GM12872 (cell line): ENCODE measurements around the gene ATP7A.

Source experiments
- TF ChIP-seq, protein P1 (sequence below): IDR thresholded peaks from 3 replicates; pipeline ENCODE4 v1.5.1; 2011; ENCODE audit warnings: low read depth, mild to moderate bottlenecking, low read length, moderate library complexity; ENCODE audit not compliant: insufficient read depth

The ATP7A gene

DNA sequence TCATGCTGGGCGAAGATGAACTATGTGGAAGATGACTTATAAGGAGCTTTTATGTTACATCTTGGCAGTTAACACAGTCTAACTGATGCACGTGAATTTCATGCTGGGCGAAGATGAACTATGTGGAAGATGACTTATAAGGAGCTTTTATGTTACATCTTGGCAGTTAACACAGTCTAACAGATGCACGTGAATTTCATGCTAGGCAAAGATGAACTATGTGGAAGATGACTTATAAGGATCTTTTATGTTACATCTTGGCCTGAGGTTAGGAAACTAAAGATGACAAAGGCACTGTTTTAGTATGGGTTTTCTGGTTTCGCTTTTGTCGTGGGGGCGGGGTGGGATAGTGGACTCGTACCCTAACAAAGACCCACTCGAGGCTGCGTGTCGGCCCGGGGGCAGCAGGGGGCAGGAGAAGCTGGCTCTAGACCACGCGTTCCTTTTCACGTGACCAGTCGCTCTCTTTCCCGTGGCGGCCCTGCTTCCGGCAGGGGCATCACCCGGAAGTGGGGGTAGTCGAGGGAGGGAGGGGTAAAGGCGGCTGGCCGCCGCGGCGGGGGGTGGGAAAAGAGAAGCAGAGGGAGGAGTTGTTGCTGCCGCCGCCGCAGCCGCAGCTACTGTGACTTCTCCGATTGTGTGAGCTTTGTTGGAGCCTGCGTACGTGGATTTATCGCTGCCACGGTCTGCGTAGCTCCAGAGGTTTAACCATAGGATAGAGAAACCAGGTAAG is at the start of gene ATP7A:
Gene ATP7A (plus strand): TSS at position 586 of the 733 bp plus-strand sequence. CDS start 60,949 bp downstream, outside the sequence.
- TF ChIP-seq, protein P1, sequence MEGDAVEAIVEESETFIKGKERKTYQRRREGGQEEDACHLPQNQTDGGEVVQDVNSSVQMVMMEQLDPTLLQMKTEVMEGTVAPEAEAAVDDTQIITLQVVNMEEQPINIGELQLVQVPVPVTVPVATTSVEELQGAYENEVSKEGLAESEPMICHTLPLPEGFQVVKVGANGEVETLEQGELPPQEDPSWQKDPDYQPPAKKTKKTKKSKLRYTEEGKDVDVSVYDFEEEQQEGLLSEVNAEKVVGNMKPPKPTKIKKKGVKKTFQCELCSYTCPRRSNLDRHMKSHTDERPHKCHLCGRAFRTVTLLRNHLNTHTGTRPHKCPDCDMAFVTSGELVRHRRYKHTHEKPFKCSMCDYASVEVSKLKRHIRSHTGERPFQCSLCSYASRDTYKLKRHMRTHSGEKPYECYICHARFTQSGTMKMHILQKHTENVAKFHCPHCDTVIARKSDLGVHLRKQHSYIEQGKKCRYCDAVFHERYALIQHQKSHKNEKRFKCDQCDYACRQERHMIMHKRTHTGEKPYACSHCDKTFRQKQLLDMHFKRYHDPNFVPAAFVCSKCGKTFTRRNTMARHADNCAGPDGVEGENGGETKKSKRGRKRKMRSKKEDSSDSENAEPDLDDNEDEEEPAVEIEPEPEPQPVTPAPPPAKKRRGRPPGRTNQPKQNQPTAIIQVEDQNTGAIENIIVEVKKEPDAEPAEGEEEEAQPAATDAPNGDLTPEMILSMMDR, result peak; percentile 66

DNA sequence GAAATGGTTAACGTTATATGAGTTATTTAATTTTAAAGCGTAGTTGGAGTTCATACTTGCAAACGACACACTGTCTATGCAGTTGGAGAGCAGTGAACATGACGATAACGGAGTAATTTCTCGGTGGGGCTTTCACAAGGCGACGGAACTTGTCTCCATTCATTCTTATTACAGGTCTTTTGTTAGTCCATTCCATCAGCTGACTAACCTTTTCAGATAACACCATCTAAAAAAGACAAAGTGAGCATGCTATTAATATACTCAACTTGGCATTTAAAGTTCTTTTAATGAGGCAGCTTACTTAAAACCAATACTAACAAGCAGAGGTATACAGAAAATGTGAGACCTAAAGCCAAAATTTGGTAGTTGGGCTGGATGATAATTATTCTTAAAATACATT is 35.1 kb upstream of the ATP7A start:
- TF ChIP-seq, protein P1, result no peak

DNA sequence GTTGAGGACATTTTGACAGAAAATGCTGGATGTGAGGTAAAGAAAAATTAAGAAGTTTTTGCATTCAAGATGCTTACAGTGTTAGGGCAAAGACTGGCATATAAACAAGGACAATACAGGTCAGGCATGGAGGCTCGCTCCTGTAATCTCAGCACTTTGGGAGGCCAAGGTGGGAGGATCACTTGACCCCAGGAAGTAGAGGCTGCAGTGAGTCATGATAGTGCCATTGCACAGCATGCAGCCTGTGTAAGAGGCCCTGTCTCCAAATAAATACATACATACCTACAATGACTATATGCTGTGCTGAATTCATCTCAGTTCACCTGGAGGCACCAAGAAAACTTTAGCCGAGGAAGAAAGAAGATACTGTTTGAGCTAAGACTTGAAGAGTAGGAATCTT is 17.6 kb upstream of the ATP7A start:
- TF ChIP-seq, protein P1, result no peak

DNA sequence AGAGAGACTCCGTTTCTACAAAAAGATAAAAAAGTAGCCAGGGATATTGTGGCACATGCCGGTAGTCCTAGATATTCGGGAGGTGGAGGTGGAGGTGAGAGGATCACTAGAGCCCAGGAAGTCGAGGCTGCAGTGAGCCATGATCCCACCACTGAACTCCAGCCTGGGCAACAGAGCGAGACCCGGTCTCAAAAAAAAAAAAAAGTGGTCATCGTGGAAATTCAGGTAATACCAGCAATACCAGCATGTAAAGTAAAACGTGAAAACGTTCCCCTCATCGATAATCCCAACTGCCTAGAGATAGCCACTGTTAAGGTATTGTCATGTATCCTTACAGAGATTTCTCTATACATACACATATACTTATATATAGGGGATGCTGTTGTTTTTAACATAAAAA is 16.8 kb upstream of the ATP7A start:
- TF ChIP-seq, protein P1, result no peak

DNA sequence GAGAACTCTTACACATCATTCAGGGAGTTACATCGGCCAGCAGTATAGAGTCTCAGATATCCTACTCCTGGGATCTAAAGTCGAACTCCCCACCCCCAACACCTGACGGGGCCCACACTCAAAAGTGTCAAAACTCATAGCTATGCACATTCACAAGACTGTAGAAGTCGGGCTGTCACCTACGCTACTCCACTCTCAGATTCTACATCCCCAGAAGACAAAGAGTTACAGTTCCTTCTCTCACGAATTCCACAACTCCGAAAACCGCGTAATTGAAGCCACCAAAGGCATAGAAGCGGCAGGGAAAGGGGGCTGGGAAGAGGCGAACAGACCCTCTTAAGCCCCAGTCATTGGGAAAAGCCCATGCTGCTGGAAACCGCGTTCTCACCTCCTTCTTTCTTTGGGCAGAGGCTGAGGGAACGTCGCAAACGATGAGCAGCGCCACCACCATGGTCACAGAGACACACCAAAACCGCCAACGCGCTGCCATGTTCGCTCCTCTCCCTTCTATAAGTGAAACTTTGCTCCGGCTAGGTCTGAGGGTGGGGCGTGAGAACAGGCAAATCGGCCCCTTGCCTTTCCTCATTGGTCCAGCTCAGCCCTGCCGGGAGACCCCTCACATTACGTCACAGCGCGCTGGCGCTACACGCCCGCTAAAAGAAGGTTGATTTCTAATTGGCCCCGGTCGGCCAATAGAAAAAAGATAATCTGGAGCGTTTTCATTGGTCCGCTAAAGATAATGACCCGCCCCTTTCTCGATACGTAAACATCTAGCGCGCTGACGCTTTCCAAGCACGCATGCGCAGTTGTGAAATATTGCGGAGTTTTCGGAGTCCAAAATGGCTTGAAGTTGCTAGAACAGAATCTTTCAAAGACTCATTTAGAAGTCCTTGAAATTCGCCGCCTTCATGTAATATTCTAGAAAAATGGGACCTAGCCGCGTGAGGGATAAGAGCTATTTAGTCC is 15.3 kb upstream of the ATP7A start, which contains the start of gene MAGT1:
Gene MAGT1 (minus strand): TSS at position 515 of the 966 bp plus-strand sequence. CDS start 25 bp downstream, at position 490.
- TF ChIP-seq, protein P1, result no peak

DNA sequence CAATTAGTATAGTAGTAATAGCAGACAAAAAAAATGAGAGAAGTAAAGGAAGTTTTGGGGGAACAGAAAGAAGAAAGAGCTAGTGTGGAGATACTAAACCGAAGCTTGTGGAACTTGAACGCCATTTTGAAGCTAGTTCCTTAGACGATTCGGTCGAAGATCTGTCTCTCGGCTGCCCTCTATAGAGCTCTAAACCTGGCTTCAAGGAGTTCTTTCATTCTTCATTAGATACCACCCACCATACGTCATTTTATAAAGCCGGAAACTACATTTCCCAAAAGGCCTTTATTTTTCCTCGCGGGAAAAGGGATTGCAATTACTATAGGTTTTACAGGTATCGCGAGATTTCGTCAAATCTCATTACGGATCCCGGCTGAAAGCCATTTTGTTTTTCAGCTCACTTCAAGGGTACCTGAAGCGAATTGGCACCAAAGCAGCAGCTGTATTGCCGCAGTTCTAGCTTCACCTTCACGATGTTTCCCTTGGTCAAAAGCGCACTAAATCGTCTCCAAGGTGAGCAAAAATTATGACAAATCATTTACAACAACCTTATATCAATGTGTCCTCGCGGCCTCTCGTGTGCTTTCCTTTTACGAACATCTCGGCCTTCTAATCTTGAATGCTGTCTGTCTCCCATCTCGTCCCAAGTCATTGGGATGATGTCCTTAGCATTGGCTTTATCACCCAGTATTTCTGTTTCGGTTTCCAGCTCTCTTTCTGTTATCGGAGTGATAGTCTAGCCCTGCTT is 11.2 kb upstream of the ATP7A start, which contains the start of gene COX7B:
Gene COX7B (plus strand): TSS at position 388 of the 748 bp plus-strand sequence. CDS start 86 bp downstream, at position 474.
- TF ChIP-seq, protein P1, result peak; percentile 55
